Esophagus muscularis mucosa (tissue), 4 donors: ENCODE data around the gene TTLL1. TPM values are rescaled to one million over a fixed set of nuclear protein-coding genes. Genes with fewer than 3 reads are reported as not detected.

ENCODE experiments used
- DNase-seq: peaks from one replicate; pipeline ENCODE4 v3.0.0-alpha.2; 2017; ENCODE audit errors: extremely low spot score
- H3K27ac ChIP-seq, 4 donors: fragments of 200-600 bp; sonication (generic); replicated peaks in 1 of 4; 1 replicate in 3 of 4; 2 replicates in 1 of 4; pipeline ENCODE4 v1.5.1; 2016 to 2019; ENCODE audit warnings: mild to moderate bottlenecking in 1 of 4
- H3K27me3 ChIP-seq, 4 donors: fragments of 200-600 bp; sonication (generic); one replicate each; pipeline versions ENCODE4 v1.5.1 to v1.6.0; 2016 to 2019
- H3K36me3 ChIP-seq, 4 donors: fragments of 200-600 bp; sonication (generic); one replicate each; pipeline ENCODE4 v1.5.1; 2016 to 2019
- H3K4me1 ChIP-seq, 4 donors: fragments of 200-600 bp; sonication (generic); one replicate each; pipeline ENCODE4 v1.5.1; 2016 to 2019
- H3K4me3 ChIP-seq, 4 donors: fragments of 200-600 bp; sonication (generic); 1 replicate in 2 of 4; 2 replicates in 2 of 4; pipeline ENCODE4 v1.5.1; 2016 to 2019; ENCODE audit warnings: mild to moderate bottlenecking in 4 of 4, moderate library complexity in 1 of 4
- H3K9me3 ChIP-seq, 4 donors: fragments of 200-600 bp; sonication (generic); 1 replicate in 3 of 4; 2 replicates in 1 of 4; pipeline ENCODE4 v1.5.1; 2016 to 2019
- CTCF ChIP-seq, 3 experiments: fragments of 200-600 bp in 2 of 3; fragments of 450-650 bp in 1 of 3; sonication (generic) in 2 of 3; IDR thresholded peaks; one replicate each; pipeline ENCODE4 v1.5.1; 2017 to 2019; ENCODE audit warnings: antibody characterized with exemption in 3 of 3, mild to moderate bottlenecking in 2 of 3, moderate library complexity in 1 of 3
- EP300 ChIP-seq: sonication (generic); formaldehyde crosslinking; IDR thresholded peaks from one replicate; pipeline ENCODE4 v1.6.1; 2017; ENCODE audit warnings: antibody characterized with exemption
- POLR2A ChIP-seq: fragments of 450-650 bp; IDR thresholded peaks from one replicate; pipeline ENCODE4 v1.6.1; 2017; ENCODE audit warnings: antibody characterized with exemption, moderate library complexity, mild to moderate bottlenecking, low read depth
- POLR2AphosphoS5 ChIP-seq, 2 donors: sonication (generic); formaldehyde crosslinking; IDR thresholded peaks; one replicate each; pipeline ENCODE4 v1.6.1; 2017; ENCODE audit warnings: antibody characterized with exemption in 2 of 2
- WGBS: methylation state at CpG from one replicate; pipeline ENCODE4 v1.1.5; 2018; 5-methylcytosine and 5-hydroxymethylcytosine counted together
- intact Hi-C: fragments of 100-400 bp; cut with DNase I; formaldehyde crosslinking; loops from one replicate; pipeline ENCODE4 v1.15.1; 2023
- total RNA-seq, 4 donors: library from RNA; depleted of rRNA; stranded (reverse); fragments of >200 nt; gene quantifications; one replicate each; pipeline versions ENCODE4 v1.1.0 to v1.2.1, GENCODE V29; 2016

TTLL1 gene
- total RNA-seq, 4 donors from 2014 or later = 2.8 to 7.3 (median 4.1) TPM

- H3K27ac ChIP-seq = peak overlapping the region in 3 of 4 donors; percentile 48 to 67 (median 52)
- H3K27me3 ChIP-seq = no peaks in the 10 kb centered on the region
- intact Hi-C loops = loop anchor here (5.0 kb wide), 1 partner anchor 254 kb away; no protein-coding TSS in a partner anchor
- H3K36me3 ChIP-seq = no peaks in the 10 kb centered on the region
- WGBS = 38% methylated on average over 18 of the region's 19 CpGs
- peak; percentile 55 for TF ChIP-seq POLR2AphosphoS5 (IDR thresholded peaks at IDR 0.05)
- TF ChIP-seq CTCF (IDR thresholded peaks at IDR 0.05) = no peak
- TF ChIP-seq POLR2A = no peak
- TF ChIP-seq EP300 = no peak
- peaks cover 5 to 24% (median 19%) of the 10 kb centered on the region in 4 donors for H3K4me1 ChIP-seq
- H3K9me3 ChIP-seq = no peaks in the 10 kb centered on the region
- H3K4me3 ChIP-seq = no peak overlapping the region
- DNase-seq = no peak
Measured at GRCh38 chr22:43036282-43036829, 52.8 kb downstream of the TTLL1 start.

GRCh38 chr22:43035250-43035649, 53.9 kb downstream of the TTLL1 start:
- Histone ChIP-seq H3K27me3 (no peaks in the 10 kb centered on the region), H3K9me3 (no peaks in the 10 kb centered on the region), H3K36me3 (no peaks in the 10 kb centered on the region), H3K4me3 (no peak overlapping the region), H3K27ac (no peak overlapping the region), H3K4me1 (peaks cover 5 to 24% (median 19%) of the 10 kb centered on the region in 4 donors)
- TF ChIP-seq POLR2A (no peak), EP300 (no peak), CTCF (IDR thresholded peaks at IDR 0.05) (no peak), POLR2AphosphoS5 (IDR thresholded peaks at IDR 0.05) (no peak)
- DNase-seq = no peak
- intact Hi-C loops = loop anchor here (5.0 kb wide), 1 partner anchor 253 kb away; no protein-coding TSS in a partner anchor
- 100% methylated on average over 1 of the region's 9 CpGs for WGBS

GRCh38 chr22:43031617-43032016, 57.6 kb downstream of the TTLL1 start:
- WGBS = 97% methylated on average over 3 of the region's 3 CpGs
- no peaks in the 10 kb centered on the region for H3K27me3 ChIP-seq
- no peaks in the 10 kb centered on the region for H3K9me3 ChIP-seq
- H3K4me3 ChIP-seq = no peak overlapping the region
- H3K4me1 ChIP-seq = peaks cover 9 to 26% (median 20%) of the 10 kb centered on the region in 4 donors
- intact Hi-C loops = loop anchor here (5.0 kb wide), 1 partner anchor 164 kb away; no protein-coding TSS in a partner anchor
- TF ChIP-seq EP300 = no peak
- no peak for TF ChIP-seq POLR2AphosphoS5 (IDR thresholded peaks at IDR 0.05)
- no peak for TF ChIP-seq CTCF (IDR thresholded peaks at IDR 0.05)
- no peak for TF ChIP-seq POLR2A
- DNase-seq = no peak
- H3K27ac ChIP-seq = no peak overlapping the region
- no peaks in the 10 kb centered on the region for H3K36me3 ChIP-seq

- 79% methylated on average over 6 of the region's 6 CpGs for WGBS
- no peak for DNase-seq
- H3K36me3 ChIP-seq = no peaks in the 10 kb centered on the region
- intact Hi-C loops = no loop called here
- no peak overlapping the region for H3K27ac ChIP-seq
- peaks cover 4 to 14% (median 12%) of the 10 kb centered on the region in 4 donors for H3K4me1 ChIP-seq
- H3K4me3 ChIP-seq = no peak overlapping the region
- TF ChIP-seq CTCF (IDR thresholded peaks at IDR 0.05) (no peak), EP300 (no peak), POLR2A (no peak), POLR2AphosphoS5 (IDR thresholded peaks at IDR 0.05) (no peak)
- H3K27me3 ChIP-seq = no peaks in the 10 kb centered on the region
- H3K9me3 ChIP-seq = no peaks in the 10 kb centered on the region
Measured at GRCh38 chr22:43018615-43019014, 70.6 kb downstream of the TTLL1 start.
